Measurements from ENCODE around the gene LARP1.
"Not testable (repeated sequence)": the region's sequence is repeated elsewhere in the genome, so short reads cannot be mapped to it uniquely, and the experiment has no call there.

Gene LARP1

DNA sequence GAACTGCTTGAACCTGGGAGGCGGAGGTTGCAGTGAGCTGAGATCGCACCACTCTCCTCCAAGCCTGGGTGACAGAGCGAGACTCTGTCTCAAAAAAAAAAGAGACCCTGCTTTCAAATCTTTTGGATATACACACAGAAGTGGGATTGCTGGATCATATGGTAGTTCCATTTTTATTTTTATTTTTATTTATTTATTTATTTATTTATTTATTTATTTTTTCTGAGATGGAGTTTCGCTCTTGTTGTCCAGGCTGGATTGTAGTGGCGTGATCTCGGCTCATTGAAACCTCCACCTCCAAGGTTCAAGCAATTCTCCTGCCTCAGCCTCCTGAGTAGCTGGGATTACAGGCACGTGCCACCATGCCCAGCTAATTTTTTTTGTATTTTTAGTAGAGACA lies 19.8 kb upstream of the LARP1 start:
- DNase-seq (ENCODE audit: low read depth), result not testable (repeated sequence)

- DNase-seq (ENCODE audit: low read depth), result not testable (repeated sequence)
These were observed 18.8 kb upstream of the LARP1 start for GRCh38 chr5:154736372-154736771.

DNA sequence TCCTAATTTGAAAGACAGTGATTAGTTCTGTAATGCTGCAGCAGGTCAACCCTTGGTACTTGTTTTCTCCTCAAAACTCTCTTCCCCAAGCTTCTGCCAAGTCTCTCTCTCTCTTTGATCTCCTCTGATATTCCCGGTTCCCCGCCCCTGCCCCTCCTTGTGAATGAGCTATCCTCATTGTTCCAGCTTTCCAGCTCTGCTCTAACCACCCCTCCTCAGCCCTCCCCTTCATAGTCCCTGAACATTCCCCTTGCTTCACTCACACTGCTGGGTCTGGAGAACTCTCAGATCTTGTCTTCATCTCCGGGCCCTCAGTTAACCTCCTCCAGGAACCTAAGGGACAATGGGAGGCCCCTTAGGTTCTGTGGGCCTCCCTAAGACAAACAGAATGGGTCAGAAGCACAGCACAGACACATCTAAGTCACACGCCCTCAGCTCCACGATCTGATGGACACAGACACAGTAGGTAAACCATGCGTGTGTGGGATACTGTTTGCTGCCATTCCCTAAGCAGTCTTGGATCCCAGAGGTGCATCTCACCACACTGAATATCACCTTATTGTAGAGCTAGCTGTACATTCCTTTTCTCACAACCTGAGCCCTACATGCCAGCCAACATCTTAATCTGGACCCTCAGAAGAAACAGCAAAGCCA lies 17.4 kb upstream of the LARP1 start:
- no peak for DNase-seq (ENCODE audit: low read depth)

GRCh38 chr5:154740483-154740882 lies 14.7 kb upstream of the LARP1 start:
- peak; percentile 88 for DNase-seq (ENCODE audit: low read depth)

DNA sequence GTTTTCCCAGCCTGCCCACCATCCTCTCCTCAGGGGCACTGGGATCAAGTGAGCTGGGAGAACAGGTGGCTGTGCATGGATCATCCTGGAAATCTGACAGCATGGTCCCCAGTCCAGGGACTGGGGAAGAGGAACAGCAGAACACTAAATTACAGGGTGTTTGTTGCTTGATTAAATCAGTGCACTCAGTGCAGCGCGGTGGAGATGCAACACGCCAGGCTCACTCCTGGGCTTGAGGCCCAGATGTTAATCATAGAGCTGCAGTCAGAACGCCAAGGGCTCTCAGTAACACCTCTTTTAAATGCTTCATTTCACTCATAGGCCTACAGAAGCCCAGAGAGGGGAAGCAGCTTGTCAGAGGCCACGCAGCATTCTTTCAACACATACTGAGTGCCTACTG lies 14.2 kb upstream of the LARP1 start:
- no peak for DNase-seq (ENCODE audit: low read depth)

DNA sequence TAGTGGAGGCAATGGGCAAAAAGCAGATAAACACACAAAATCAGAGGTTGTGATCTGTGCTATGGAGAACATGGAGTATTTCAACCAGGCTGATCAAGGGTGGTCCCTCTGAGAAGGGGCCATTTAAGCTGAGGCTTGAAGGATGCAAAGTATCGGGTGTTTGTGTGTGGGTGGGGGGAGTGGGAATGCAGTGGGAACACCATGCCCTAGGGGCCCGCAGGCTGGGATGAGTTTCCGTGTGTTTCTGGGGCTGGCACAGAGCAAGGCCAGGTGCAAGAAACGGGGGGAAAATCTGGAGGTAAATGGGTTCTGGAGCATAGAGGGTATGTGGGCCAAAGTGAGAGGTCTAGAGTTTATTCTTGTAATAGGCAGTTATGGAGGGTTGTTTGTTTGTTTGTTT lies 13.8 kb upstream of the LARP1 start:
- DNase-seq (ENCODE audit: low read depth), result no peak

- DNase-seq (ENCODE audit: low read depth), result no peak
These were observed 11.4 kb upstream of the LARP1 start for GRCh38 chr5:154743812-154744211.

DNA sequence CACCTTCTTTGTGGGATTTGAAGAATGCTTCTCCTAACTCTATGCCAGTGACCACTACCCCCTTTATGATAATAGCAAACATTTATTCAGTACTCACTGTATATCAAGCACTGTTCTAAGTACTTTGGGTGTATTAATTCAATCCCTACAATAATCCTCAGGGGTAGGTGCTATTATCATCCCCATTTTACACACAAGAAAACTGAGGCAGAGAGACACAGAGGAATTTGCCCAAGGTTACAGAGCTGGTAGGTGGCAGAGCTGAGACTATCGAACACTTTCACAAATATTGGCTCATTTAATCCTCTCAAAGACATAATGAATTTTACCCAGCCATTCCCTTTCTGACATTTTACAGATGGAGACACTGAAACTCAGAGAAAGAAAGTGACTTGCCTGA lies 9.8 kb upstream of the LARP1 start:
- DNase-seq (ENCODE audit: low read depth), result no peak

DNA sequence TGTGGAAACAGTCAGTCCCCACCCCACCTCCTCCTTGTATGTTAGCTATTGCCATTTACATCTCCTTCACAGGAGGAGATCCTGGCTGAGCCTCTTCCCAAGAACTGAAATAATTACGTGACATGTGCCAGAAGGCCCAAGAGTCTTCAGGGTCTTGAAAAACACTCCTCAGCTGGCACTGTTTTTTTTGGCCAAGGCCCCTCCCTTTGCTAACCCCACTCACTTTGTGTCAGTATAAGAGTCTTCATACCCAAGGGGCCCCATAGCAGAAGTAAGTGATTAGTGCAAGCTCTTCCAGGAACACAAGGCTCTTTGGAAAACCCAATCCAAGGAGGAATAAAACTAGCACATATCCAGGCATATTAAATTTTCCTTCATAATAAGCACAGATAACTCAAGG lies 5.7 kb upstream of the LARP1 start:
- DNase-seq (ENCODE audit: low read depth), result no peak

GRCh38 chr5:154750641-154751040 lies 4.5 kb upstream of the LARP1 start:
- not testable (repeated sequence) for DNase-seq (ENCODE audit: low read depth)

- DNase-seq (ENCODE audit: low read depth), result no peak
These were observed 3.3 kb upstream of the LARP1 start for GRCh38 chr5:154751854-154752253.

DNA sequence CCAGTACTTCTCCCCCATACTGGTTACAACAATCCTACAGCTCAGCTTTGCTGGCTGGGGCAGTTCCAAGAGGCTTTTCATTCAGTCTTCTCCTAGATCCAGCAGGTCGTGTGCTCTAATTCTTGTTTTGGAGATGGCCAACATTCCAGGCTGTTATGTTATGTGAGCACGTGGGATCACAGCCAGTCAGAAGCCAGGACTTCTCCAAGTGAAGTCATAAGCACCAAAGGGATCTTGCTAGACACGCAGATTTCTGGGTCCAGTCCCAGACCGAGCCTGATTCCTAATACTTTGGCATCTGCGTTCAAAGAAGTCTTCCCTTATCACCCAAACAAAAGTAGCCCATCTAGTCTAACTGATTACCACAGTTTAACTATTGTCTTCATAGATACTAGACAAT lies 1.4 kb upstream of the LARP1 start:
- DNase-seq (ENCODE audit: low read depth), result peak; percentile 90

DNA sequence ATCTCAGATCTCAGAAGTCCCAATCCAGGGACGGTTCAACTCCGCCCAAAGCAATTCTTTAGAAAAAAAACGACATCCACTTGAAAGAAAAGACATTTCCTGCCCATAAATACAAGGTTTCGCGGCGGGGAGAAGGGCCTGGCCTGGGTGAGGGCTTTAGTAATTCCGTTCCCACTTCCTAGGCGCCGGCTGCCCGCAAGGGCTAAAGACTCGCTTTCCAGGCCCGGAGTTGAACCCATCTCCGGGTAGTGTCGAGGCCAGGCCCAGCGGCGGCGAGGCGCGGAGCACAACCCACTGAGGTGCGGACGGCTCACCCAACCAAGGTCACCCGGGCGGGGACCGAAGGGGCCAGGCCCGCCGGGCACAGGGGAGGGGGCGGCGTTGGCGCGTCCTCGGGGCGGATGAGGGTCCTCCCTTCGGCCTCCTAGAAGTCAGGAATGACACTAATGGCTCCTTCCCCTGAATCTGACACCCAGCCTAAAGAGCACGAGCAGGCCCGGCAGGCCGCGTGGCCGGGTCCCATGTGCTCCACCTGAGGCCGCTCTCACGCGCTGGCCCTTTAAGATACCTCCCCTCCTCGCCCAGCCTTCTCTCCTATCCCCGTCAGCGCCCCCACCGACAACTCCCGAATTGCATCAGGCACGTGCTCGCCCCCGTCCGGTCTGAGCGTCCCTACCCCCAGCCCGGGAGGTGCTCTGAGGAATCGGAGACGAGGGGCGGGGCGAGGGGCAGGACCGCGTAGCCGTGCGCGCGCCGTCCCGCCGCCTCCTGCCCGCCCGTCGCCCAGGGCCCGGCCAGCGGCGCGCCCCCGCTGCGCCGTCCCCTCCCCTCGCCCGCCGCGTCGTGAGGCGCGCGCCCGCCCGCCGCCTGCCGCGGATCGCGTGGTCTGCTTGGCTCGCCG lies 467 bp upstream of the LARP1 start:
- peak; percentile 98 for DNase-seq (ENCODE audit: low read depth)

GRCh38 chr5:154756009-154756867 lies 1.1 kb downstream of the LARP1 start:
- no peak for DNase-seq (ENCODE audit: low read depth)

GRCh38 chr5:154756868-154757813 lies 2.0 kb downstream of the LARP1 start:
- peak; percentile 42 for DNase-seq (ENCODE audit: low read depth)

- DNase-seq (ENCODE audit: low read depth), result no peak
These were observed 2.7 kb downstream of the LARP1 start for GRCh38 chr5:154757814-154758406.

GRCh38 chr5:154758493-154758892 lies 3.3 kb downstream of the LARP1 start:
- DNase-seq (ENCODE audit: low read depth), result no peak

DNA sequence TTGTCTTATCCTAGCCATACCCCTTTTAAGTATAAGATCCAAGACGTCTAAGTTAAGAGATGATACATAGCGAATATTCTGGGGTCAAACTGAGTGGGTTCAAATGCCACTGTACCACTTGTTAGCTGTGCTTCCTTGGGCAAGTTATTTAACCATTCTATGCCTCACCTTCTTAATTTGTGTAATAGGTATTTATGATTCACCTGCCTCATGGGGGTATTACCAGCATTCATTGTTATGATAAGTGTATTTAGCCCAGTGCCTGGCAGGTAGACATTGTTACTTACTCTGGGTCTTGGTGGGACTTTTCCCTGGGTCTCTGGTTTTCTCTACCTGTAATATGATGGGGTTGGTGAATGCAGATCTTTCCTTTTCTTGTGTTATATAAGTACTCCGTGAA lies 3.8 kb downstream of the LARP1 start:
- no peak for DNase-seq (ENCODE audit: low read depth)

- not testable (repeated sequence) for DNase-seq (ENCODE audit: low read depth)
These were observed 4.7 kb downstream of the LARP1 start for GRCh38 chr5:154759868-154760267.

DNA sequence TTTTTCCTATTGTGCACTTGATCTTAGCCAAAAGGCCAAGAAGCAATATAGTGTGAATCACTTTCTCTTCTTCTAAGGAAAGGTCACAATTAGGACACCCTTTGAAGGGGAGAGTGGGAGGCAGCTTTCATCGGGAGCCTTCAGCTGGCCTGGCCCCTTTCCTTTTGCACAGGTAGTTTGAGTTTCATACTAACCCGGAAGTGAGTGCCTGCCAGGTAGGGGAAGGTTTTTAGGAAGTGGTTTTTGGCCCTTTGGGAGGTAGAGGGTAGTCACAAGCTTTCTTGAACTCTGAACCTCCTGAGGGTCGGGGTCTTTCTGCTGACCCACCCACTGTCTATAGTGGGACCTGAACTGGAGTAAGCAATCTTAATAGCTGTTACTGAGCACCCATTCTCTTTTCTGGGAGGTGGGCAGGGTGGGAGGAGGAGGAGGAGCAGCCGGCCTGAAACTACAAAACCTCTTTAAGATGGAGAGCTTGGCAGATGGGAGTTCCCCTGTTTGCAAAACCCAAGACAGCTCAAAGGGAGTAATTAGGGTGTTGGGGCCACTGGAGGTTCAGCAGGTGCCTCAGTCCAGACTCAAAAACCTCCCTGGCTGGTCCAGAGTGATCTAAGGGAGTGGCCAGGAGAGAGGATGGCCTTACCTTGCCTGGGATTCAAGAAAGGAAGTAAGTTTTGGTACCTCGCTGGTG lies 6.0 kb downstream of the LARP1 start:
- no peak for DNase-seq (ENCODE audit: low read depth)
